ENCODE data around the gene ARMCX4.
"Not testable (repeated sequence)": the region's sequence is repeated elsewhere in the genome, so short reads cannot be mapped to it uniquely, and the experiment has no call there.

Gene ARMCX4

DNA sequence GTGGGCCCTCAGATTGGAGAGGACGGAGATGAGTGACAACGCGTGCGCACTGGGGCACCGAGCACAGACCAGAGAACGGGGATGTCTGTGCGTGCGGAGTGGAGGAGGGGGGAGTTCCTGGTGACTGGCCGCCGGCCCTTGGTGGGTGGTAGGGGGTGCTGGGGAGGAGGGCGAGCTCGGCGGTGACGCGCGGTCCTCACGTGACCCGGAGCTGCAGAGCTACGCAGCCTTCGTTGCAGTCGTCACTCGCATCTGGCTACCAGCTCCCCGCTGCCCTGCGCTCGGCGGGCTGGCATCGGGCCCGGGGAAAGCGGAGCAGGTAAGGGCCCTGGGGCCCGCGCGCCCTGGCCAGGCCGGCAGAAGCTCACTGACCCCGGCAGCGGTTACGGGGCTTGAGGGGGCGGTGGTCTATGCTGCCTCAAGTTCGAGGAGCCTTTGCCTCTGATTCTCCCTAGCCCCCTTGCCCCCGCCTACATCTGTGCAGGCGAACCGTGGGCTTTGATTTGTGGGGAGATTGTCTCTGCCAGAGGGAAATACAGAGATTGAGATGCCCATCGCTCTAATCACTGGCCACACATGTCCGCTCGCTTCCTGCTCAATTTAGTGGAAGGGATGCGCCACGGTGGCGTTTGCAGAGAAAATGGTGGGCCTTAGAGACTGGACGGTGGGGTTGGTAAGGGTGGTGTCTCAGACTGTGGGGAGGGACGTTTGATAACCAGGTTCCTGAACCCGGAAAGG is at the start of gene ARMCX4:
ARMCX4 (plus strand) TSS at position 245 of the 738 bp plus-strand sequence. CDS start 3,134 bp downstream, outside the sequence.
- peak; percentile 49 for DNase-seq

GRCh38 chrX:101442085-101442484 is 43.2 kb upstream of the ARMCX4 start:
- DNase-seq: no peak

GRCh38 chrX:101449279-101449678 is 36.0 kb upstream of the ARMCX4 start:
- DNase-seq: no peak

DNA sequence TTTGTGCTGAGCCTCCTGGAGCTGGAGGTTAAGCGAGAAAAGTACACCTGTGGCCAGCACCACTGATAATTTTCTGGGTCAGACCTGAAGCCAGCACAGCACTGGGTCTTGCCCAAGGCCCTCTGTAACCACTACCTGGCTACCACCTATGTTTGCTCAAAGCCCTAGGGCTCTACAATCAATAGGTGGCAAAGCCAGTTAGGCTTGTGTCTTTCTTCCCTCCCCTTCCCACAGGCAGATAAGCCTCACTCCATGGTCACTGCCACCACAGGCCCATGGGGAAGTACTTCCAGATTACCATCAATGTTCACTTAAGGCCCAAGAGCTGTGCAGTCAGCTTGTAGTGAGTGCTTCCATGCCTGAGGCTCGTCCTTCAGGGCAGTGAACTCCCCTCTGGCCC is 35.2 kb upstream of the ARMCX4 start:
- DNase-seq: no peak

- DNase-seq: no peak
These were observed 34.3 kb upstream of the ARMCX4 start for GRCh38 chrX:101450961-101451360.

GRCh38 chrX:101452056-101452455 is 33.2 kb upstream of the ARMCX4 start:
- DNase-seq: no peak

DNA sequence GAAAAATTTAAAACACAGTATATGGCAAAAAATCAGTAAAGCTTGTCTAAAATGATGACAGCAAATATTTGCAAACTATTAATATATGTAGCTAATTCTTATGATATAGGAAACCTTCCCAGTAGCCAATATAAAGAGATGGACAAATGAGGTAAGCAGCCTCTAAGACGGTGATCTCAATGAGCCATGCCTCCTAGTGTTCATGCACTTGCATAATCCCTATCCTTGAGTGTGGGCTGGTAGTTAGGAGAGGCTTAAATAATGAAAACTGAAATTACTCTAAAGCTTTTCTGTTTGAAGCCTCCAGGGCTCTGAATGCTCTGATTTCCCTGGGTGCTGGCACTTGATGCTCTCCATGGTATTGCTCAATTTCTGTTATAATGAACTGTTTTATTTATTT is 24.6 kb upstream of the ARMCX4 start:
- DNase-seq: no peak

DNA sequence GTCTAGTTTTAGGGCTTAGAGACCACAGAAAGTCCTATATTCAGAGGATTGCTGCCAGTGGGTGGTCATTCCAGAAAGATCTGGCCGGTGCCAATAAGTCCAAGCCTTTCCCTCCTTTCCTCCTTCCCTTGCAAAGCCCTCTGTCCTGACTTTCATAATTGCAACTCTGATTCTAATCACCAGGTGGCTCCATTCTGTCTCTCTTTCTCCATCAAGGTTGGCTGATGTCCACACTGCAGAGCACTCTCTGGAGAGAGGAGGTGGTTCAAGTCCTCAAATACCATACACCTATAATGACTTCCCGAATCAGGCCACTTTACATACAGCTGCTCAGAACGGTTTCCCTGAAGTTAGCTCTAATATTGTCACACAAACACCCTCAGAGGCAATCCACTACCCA is 22.4 kb upstream of the ARMCX4 start:
- no peak for DNase-seq

GRCh38 chrX:101478366-101478765 is 6.9 kb upstream of the ARMCX4 start:
- no peak for DNase-seq

DNA sequence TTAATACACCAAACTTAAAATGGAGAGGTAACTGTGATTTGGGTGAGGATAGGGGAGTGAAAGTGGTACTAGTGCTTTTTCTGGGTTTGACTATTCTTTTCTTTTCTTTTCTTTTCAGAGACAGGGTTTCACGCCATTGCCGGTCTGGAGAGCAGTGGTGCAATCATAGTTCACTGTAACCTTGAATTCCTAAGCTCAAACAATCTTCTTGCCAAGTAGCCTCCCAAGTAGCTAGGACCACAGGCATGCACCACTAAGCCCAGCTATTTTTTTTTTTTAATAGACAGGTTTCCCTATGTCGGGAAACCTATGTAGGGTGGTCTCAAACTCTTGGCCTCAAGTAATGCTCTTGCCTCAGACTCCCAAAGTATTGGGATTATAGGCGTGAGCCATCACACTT is 3.0 kb upstream of the ARMCX4 start:
- DNase-seq: no peak

DNA sequence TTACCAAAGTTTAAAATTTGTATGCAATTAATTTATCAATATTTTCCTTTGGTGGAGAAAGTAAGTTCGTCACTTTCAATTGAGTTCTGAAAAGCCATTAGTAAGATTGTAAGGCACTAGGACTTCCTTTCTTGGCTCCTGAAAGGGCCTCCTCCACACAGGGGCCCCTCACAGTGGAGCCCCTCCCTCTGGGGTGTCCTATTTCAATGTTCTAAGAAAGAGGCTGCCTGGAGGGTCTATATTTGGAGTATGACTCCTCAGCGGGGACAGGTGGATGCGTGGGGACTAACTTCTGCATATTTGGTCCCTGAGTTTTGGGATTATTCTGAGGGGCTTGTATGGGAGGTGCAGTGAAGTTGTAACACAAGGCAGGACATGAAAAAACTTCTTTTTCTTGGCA is 1.6 kb upstream of the ARMCX4 start:
- no peak for DNase-seq

- DNase-seq: no peak
These were observed 1.1 kb upstream of the ARMCX4 start for GRCh38 chrX:101484135-101484534.

- DNase-seq: no peak
These were observed 3.5 kb downstream of the ARMCX4 start for GRCh38 chrX:101488796-101489195.

- no peak for DNase-seq
These were observed 6.7 kb downstream of the ARMCX4 start for GRCh38 chrX:101491943-101492342.

DNA sequence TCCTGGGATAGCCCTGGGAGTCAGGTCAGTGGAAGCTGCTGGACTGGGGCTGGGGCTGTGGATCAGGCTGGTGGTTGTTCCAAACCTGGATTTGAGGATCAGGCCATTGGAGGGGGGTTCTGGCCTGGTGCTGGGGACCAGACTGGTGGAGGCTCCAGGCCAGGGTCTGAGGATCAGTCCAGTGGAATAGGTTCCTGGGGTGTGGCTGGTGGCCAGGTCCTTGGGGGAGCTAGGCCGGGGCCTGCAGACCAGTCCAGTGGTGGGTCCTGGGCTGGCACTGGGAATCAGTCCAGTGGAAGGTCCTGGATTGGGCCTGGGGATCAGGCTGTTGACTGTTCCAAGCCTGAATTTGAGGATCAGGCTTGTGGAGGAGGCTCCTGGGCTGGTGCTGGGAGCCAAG is 8.0 kb downstream of the ARMCX4 start:
- no peak for DNase-seq

GRCh38 chrX:101502929-101503328 is 17.7 kb downstream of the ARMCX4 start:
- DNase-seq: not testable (repeated sequence)

- DNase-seq: no peak
These were observed 22.1 kb downstream of the ARMCX4 start for GRCh38 chrX:101507372-101507771.

DNA sequence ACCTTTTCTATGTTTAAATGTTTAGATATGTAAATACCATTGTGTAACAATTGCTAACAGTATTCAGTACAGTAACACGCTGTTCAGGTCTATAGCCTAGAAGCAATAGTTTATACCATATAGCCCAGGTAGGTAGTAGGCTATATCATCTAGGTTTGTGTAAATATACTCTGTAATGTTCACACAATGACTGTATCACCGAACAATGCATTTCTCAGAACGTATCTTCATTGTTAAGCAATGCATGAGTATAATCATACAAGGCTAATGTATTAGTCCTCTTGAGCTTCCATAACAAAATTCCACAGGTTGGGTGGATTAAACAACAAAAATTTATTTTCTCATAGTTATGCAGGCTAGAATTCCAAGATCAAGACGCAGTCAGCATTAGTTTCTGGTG is 22.7 kb downstream of the ARMCX4 start:
- DNase-seq: no peak

- no peak for DNase-seq
These were observed 45.7 kb downstream of the ARMCX4 start for GRCh38 chrX:101530944-101531343.

Data from activated CD8-positive, alpha-beta memory T cell treated with anti-CD3 and anti-CD28 coated beads, Interleukin-2, amount 50 U/mL, for 4 hours (primary cell).